Spleen (tissue), 13 donors: ENCODE data around the gene TTC5. TPM values are rescaled to one million over a fixed set of nuclear protein-coding genes. Genes with fewer than 3 reads are reported as not detected.

Experiments
- DNase-seq: peaks from one replicate; pipeline ENCODE4 v3.0.0-alpha.2; 2020
- H3K27ac ChIP-seq, 8 donors: fragments of 200-600 bp; sonication (generic) in 7 of 8; 1 replicate in 4 of 8; 2 replicates in 4 of 8; pipeline versions ENCODE4 v1.5.0 to v1.8.0; 2016 to 2021; ENCODE audit warnings: inconsistent platforms in 4 of 8, mild to moderate bottlenecking in 4 of 8, moderate library complexity in 1 of 8
- H3K27me3 ChIP-seq, 7 donors: fragments of 200-600 bp; sonication (generic) in 6 of 7; replicated peaks in 1 of 7; 1 replicate in 4 of 7; 2 replicates in 3 of 7; pipeline versions ENCODE4 v1.5.0 to v1.8.0; 2016 to 2021; ENCODE audit warnings: inconsistent platforms in 3 of 7, mild to moderate bottlenecking in 1 of 7
- H3K36me3 ChIP-seq, 6 donors: fragments of 200-600 bp; sonication (generic) in 5 of 6; 1 replicate in 4 of 6; 2 replicates in 2 of 6; pipeline versions ENCODE4 v1.5.0 to v1.8.0; 2016 to 2021; ENCODE audit warnings: inconsistent platforms in 2 of 6
- H3K4me1 ChIP-seq, 6 donors: fragments of 200-600 bp; sonication (generic) in 5 of 6; 1 replicate in 3 of 6; 2 replicates in 3 of 6; pipeline versions ENCODE4 v1.5.0 to v1.8.0; 2016 to 2021; ENCODE audit warnings: inconsistent platforms in 3 of 6
- H3K4me3 ChIP-seq, 8 donors: fragments of 200-600 bp; sonication (generic) in 7 of 8; 1 replicate in 4 of 8; 2 replicates in 4 of 8; pipeline versions ENCODE4 v1.5.0 to v1.8.0; 2016 to 2021; ENCODE audit warnings: inconsistent platforms in 4 of 8, mild to moderate bottlenecking in 4 of 8, moderate library complexity in 2 of 8
- H3K9me3 ChIP-seq, 8 donors: fragments of 200-600 bp; sonication (generic) in 7 of 8; 1 replicate in 4 of 8; 2 replicates in 4 of 8; pipeline versions ENCODE4 v1.5.0 to v1.8.0; 2016 to 2021; ENCODE audit warnings: inconsistent platforms in 4 of 8
- POLR2A ChIP-seq, 3 donors: fragments of 450-650 bp; IDR thresholded peaks; one replicate each; pipeline ENCODE4 v1.5.1; 2017; ENCODE audit warnings: antibody characterized with exemption in 3 of 3, mild to moderate bottlenecking in 1 of 3
- POLR2AphosphoS5 ChIP-seq, 3 donors: sonication (generic); formaldehyde crosslinking; IDR thresholded peaks; one replicate each; pipeline ENCODE4 v1.5.1; 2017; ENCODE audit warnings: antibody characterized with exemption in 3 of 3
- WGBS, 5 donors: extraction: QIAGEN DNeasy Blood & Tissue Kit in 3 of 5; methylation state at CpG; one replicate each; pipeline versions ENCODE4 v1.1.5 to v1.1.7; 2013 to 2018; 5-methylcytosine and 5-hydroxymethylcytosine counted together
- intact Hi-C: fragments of 100-400 bp; cut with DNase I; formaldehyde crosslinking; loops from one replicate; pipeline ENCODE4 v1.15.0; 2023; ENCODE audit warnings: low total_unique reads
- long read RNA-seq, 2 donors: transcript quantifications; one replicate each; lab custom pipeline, GENCODE V29; 2026
- polyA plus RNA-seq, 3 donors: library from polyadenylated mRNA; stranded (reverse); fragments of 200-250 nt; gene quantifications; one replicate each; pipeline ENCODE4 v1.2.1, GENCODE V29; 2013
- total RNA-seq, 7 donors: library from RNA; depleted of rRNA in 3 of 7; stranded (reverse); fragments of >200 nt in 3 of 7; fragmentation: NEBNext Ultra II Directional in 4 of 7; extraction: Animal tissue kit (Norgen Biotek cat#: 25700) in 4 of 7; gene quantifications; one replicate each; pipeline versions ENCODE4 v1.1.0 to v1.2.1, GENCODE V29; 2016 to 2021
- TF ChIP-seq, protein P1 (sequence below), 11 experiments: fragments of 200-600 bp in 7 of 11; fragments of 450-650 bp in 4 of 11; sonication (generic) in 4 of 11; IDR thresholded peaks in 8 of 11; conservative IDR thresholded peaks in 3 of 11; 1 replicate in 7 of 11; 2 replicates in 4 of 11; pipeline versions ENCODE4 v1.4.0 to v1.8.0; 2016 to 2021; ENCODE audit warnings: antibody characterized with exemption in 11 of 11, inconsistent platforms in 4 of 11, mild to moderate bottlenecking in 1 of 11
- donor health status: healthy with polysubstance abuse.
- donor health status: DM: no; HTN: no; CAD: no; lungs with moderate emphysema.
- donor health status: DM: no; HTN: no; CAD: no.
- donor health status: Bipolar disorder and iron deficiency.
- donor health status: healthy.
- donor health status: DM: no; HTN: no; CAD: no.
- donor health status: DM: yes; HTN: yes; CAD: no.

TTC5 gene, protein sequence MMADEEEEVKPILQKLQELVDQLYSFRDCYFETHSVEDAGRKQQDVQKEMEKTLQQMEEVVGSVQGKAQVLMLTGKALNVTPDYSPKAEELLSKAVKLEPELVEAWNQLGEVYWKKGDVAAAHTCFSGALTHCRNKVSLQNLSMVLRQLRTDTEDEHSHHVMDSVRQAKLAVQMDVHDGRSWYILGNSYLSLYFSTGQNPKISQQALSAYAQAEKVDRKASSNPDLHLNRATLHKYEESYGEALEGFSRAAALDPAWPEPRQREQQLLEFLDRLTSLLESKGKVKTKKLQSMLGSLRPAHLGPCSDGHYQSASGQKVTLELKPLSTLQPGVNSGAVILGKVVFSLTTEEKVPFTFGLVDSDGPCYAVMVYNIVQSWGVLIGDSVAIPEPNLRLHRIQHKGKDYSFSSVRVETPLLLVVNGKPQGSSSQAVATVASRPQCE
- total RNA-seq = 10 to 100 TPM; 12.5 to 21.9 (median 18.8) TPM
- 1 to 10 TPM; 5.9 to 7.2 (median 6.7) TPM for polyA plus RNA-seq
- long read RNA-seq, donor 1, full-length matches to known transcripts = 10 of 17 reads
- long read RNA-seq, donor 1, partial matches to known transcripts = 7 of 17 reads
- long read RNA-seq, donor 1, other reads (novel, unspliced or antisense) = 0 of 17 reads
- long read RNA-seq, donor 2, full-length matches to known transcripts = 3 of 3 reads
- long read RNA-seq, donor 2, partial matches to known transcripts = 0 of 3 reads
- long read RNA-seq, donor 2, other reads (novel, unspliced or antisense) = 0 of 3 reads

DNA sequence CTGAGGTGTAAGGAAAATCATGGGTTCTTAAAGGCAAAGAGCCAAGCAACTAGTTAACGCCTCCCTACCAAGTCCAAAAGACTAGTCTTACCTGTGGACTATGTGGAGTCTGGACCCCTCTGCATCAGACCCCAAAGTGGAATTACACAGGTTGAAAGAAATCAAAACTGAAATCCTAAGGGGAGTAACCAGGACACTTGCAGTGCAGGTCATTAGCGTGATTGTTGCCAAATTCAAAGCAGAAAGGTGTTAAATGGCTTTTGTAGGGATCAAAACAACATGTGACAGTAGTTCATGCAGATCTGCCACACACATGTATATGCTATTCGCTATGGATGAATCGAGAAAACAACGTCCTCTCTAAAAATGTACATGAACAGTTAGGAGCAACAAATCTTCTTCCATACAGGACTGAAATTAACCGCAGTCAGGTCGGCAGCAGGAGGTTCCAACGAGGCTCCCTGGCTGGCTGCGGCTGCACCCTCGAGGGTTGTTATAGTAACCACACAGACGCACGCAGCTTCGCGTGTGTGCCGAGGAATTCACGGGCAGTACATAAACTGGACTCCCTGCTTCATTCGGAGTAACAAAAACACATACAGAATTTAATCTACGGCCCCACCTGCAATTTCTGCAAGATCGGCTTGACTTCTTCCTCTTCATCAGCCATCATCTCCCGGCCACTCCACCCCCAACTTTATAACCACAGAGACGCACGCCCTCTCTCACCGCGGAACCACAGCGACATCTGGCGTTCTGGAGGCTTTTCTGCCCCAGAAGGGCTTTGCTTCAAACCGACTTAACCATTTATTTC lies at the start of gene TTC5:
TSS of gene TTC5 (minus strand) at position 687 of the 814 bp plus-strand sequence. CDS start at position 673, 14 bp downstream.
- no peaks in the 10 kb centered on the region for H3K9me3 ChIP-seq
- WGBS, 5 donors = 1% methylated on average over 27 of the region's 27 CpGs
- peak; percentile 94 for DNase-seq
- intact Hi-C loops = no loop called here
- peak within 1 kb of the TSS in 5 of 8 donors; percentile 63 to 81 (median 66) for H3K27ac ChIP-seq
- H3K4me3 ChIP-seq = peak within 1 kb of the TSS; percentile 64 to 96 (median 87)
- peaks cover 0 to 22% (median 16%) of the 10 kb centered on the region in 6 donors for H3K36me3 ChIP-seq
- no peak for TF ChIP-seq POLR2A (IDR thresholded peaks at IDR 0.05)
- TF ChIP-seq, protein P1, sequence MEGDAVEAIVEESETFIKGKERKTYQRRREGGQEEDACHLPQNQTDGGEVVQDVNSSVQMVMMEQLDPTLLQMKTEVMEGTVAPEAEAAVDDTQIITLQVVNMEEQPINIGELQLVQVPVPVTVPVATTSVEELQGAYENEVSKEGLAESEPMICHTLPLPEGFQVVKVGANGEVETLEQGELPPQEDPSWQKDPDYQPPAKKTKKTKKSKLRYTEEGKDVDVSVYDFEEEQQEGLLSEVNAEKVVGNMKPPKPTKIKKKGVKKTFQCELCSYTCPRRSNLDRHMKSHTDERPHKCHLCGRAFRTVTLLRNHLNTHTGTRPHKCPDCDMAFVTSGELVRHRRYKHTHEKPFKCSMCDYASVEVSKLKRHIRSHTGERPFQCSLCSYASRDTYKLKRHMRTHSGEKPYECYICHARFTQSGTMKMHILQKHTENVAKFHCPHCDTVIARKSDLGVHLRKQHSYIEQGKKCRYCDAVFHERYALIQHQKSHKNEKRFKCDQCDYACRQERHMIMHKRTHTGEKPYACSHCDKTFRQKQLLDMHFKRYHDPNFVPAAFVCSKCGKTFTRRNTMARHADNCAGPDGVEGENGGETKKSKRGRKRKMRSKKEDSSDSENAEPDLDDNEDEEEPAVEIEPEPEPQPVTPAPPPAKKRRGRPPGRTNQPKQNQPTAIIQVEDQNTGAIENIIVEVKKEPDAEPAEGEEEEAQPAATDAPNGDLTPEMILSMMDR (IDR thresholded peaks at IDR 0.05 in 8 of 11, conservative IDR thresholded peaks at IDR 0.05 in 3 of 11) = peak; percentile 61 to 94 (median 92)
- peak in 2 of 3 donors; percentile 61 to 80 for TF ChIP-seq POLR2AphosphoS5 (IDR thresholded peaks at IDR 0.05)
- H3K27me3 ChIP-seq = no peaks in the 10 kb centered on the region
- peaks cover 15 to 40% (median 25%) of the 10 kb centered on the region in 6 donors for H3K4me1 ChIP-seq

DNA sequence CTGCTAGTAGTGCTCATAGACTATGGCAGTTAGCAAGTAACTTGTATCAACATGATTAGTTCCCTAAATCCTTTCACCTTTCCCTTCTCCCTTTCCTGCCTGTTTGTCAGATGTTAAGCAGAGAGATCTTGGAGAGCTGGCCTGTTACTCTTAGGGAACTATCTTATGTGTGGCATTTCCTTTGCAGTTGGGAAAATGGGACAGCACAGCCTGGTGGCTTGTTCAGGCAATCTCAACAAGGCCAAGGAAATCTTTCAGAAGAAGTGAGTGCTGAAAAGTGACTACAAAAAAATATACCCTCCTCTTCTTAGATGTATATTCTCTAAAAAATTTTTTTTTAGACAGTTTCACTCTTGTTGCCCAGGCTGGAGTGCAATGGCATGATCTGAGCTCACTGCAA lies 45.1 kb upstream of the TTC5 start:
- Histone ChIP-seq H3K27ac (no peak overlapping the region), H3K9me3 (no peaks in the 10 kb centered on the region), H3K4me3 (no peak overlapping the region), H3K36me3 (peaks cover 2 to 99% (median 72%) of the 10 kb centered on the region in 6 donors), H3K27me3 (no peaks in the 10 kb centered on the region), H3K4me1 (peaks cover 0 to 4% (median 0%) of the 10 kb centered on the region in 6 donors)
- no peak for DNase-seq
- TF ChIP-seq POLR2A (IDR thresholded peaks at IDR 0.05) (no peak), POLR2AphosphoS5 (IDR thresholded peaks at IDR 0.05) (no peak)
- TF ChIP-seq, protein P1 (IDR thresholded peaks at IDR 0.05 in 8 of 11, conservative IDR thresholded peaks at IDR 0.05 in 3 of 11) = no peak
- intact Hi-C loops = no loop called here

DNA sequence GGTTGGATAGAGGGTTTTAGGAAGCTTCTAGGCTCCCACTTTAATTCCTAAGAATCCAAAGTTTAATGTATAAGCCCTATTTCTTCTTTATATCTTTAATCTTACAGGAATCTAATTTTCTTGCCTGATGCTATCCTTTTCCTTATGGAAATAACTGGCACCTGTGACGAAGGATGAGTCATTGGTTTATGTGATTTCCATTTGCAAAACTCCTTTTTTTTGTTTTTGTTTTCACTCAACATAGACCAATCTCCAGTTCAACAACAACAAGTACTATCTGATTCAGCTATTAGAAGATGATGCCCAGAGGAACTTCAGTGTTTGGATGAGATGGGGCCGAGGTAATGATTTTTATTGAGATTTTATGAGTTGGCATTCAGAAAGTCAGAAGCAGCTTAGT lies 44.5 kb upstream of the TTC5 start:
- no peak overlapping the region for H3K27ac ChIP-seq
- H3K9me3 ChIP-seq = no peaks in the 10 kb centered on the region
- DNase-seq = no peak
- H3K4me1 ChIP-seq = peaks cover 0 to 4% (median 0%) of the 10 kb centered on the region in 6 donors
- no peaks in the 10 kb centered on the region for H3K27me3 ChIP-seq
- intact Hi-C loops = no loop called here
- H3K4me3 ChIP-seq = no peak overlapping the region
- peaks cover 2 to 99% (median 71%) of the 10 kb centered on the region in 6 donors for H3K36me3 ChIP-seq
- WGBS, 5 donors = 94 to 97% (median 96%) methylated on average over 2 of the region's 2 CpGs
- TF ChIP-seq POLR2A (IDR thresholded peaks at IDR 0.05) (no peak), POLR2AphosphoS5 (IDR thresholded peaks at IDR 0.05) (no peak)
- TF ChIP-seq, protein P1 (IDR thresholded peaks at IDR 0.05 in 8 of 11, conservative IDR thresholded peaks at IDR 0.05 in 3 of 11) = no peak
